IMR-90 (cell line): ENCODE data around the gene KRT27. TPM values are rescaled to one million over a fixed set of nuclear protein-coding genes. Genes with fewer than 3 reads are reported as not detected.
A peak's percentile ranks its signal among the peaks of the same experiment; 100 is the strongest.

Source experiments
- ATAC-seq: fragments of 200-7000 bp; cut with Tn5 transposase; 2 replicates; pipeline ENCODE4 v1.9.1; 2020; ENCODE audit warnings: low read depth, mild to moderate bottlenecking, moderate library complexity
- BruUV-seq: library from RNA; stranded (reverse); fragments of 400-500 nt; replicated peaks from 2 replicates; lab custom pipeline; 2021; lab: Mats Ljungman, UMichigan
- CTCF ChIA-PET: fragments of 300-600 bp; formaldehyde crosslinking; extraction: SDS; loops from one replicate; lab custom pipeline; 2021; ENCODE audit warnings: antibody characterized with exemption; lab: Yijun Ruan, JAX
- POLR2A ChIA-PET: fragments of 300-600 bp; sonication (Branson Sonifier 250); formaldehyde crosslinking; loops from one replicate; lab custom pipeline; 2022; ENCODE audit warnings: antibody characterized with exemption; ENCODE audit not compliant: unreplicated experiment; lab: Charles Lee
- DNase-seq: peaks from one replicate; pipeline ENCODE4 v3.0.0; 2013
- H2AFZ ChIP-seq: replicated peaks from 2 replicates; pipeline ENCODE3; 2013; ENCODE audit warnings: low read length, mild to moderate bottlenecking; ENCODE audit not compliant: poor library complexity
- H2AK5ac ChIP-seq: 2 replicates; pipeline ENCODE4 v1.6.1; 2013; ENCODE audit warnings: low read depth, low read length, inconsistent platforms
- H2AK9ac ChIP-seq: replicated peaks from 2 replicates; pipeline ENCODE3; 2013; ENCODE audit warnings: mild to moderate bottlenecking, low read depth, low read length, moderate library complexity; ENCODE audit not compliant: poor library complexity
- H2BK120ac ChIP-seq: 2 replicates; pipeline ENCODE4 v1.6.1; 2013; ENCODE audit warnings: low read depth, low read length, inconsistent platforms
- H2BK15ac ChIP-seq: 3 replicates; pipeline ENCODE4 v1.6.1; 2013; ENCODE audit warnings: low read depth, low read length, inconsistent platforms
- H2BK20ac ChIP-seq: 2 replicates; pipeline ENCODE4 v1.6.1; 2013; ENCODE audit warnings: low read depth, mild to moderate bottlenecking, inconsistent platforms, low read length, moderate library complexity
- H2BK5ac ChIP-seq: 2 replicates; pipeline ENCODE4 v1.6.1; 2013; ENCODE audit warnings: mild to moderate bottlenecking, low read depth, low read length, inconsistent platforms; ENCODE audit not compliant: poor library complexity, severe bottlenecking
- H3K14ac ChIP-seq: replicated peaks from 2 replicates; pipeline ENCODE4 v1.6.1; 2013; ENCODE audit warnings: low read depth, low read length, inconsistent platforms
- H3K18ac ChIP-seq: 2 replicates; pipeline ENCODE4 v1.6.1; 2013; ENCODE audit warnings: low read depth, low read length, control low read depth
- H3K23ac ChIP-seq: 2 replicates; pipeline ENCODE4 v1.6.1; 2013; ENCODE audit warnings: low read depth, low read length, inconsistent platforms
- H3K27ac ChIP-seq: 2 replicates; pipeline ENCODE4 v1.5.1; 2013; ENCODE audit warnings: mild to moderate bottlenecking, control low read depth, low read length; ENCODE audit not compliant: insufficient read depth
- H3K27me3 ChIP-seq: 2 replicates; pipeline ENCODE4 v1.6.1; 2013; ENCODE audit warnings: low read length; ENCODE audit not compliant: control insufficient read depth, insufficient read depth
- H3K36me3 ChIP-seq: 2 replicates; pipeline ENCODE4 v1.6.1; 2013; ENCODE audit warnings: low read length, mixed read lengths; ENCODE audit not compliant: control insufficient read depth, insufficient read depth
- H3K4ac ChIP-seq: 2 replicates; pipeline ENCODE4 v1.6.1; 2013; ENCODE audit warnings: low read depth, low read length, inconsistent platforms
- H3K4me1 ChIP-seq: 2 replicates; pipeline ENCODE4 v1.6.1; 2013; ENCODE audit warnings: low read length, mixed read lengths; ENCODE audit not compliant: control insufficient read depth, insufficient read depth
- H3K4me2 ChIP-seq: 2 replicates; pipeline ENCODE4 v1.6.1; 2013; ENCODE audit warnings: low read depth, mild to moderate bottlenecking, control low read depth, low read length, moderate library complexity
- H3K4me3 ChIP-seq: 2 replicates; pipeline ENCODE4 v1.5.1; 2013; ENCODE audit warnings: low read depth, mild to moderate bottlenecking, control low read depth, low read length, moderate library complexity; ENCODE audit not compliant: insufficient read depth
- H3K56ac ChIP-seq: 2 replicates; pipeline ENCODE4 v1.6.1; 2013; ENCODE audit warnings: low read length, inconsistent platforms; ENCODE audit not compliant: insufficient read depth; ENCODE audit errors: extremely low read depth
- H3K79me1 ChIP-seq, 2 experiments: 2 replicates each; pipeline ENCODE4 v1.6.1; 2013; ENCODE audit warnings: low read length in 2 of 2, inconsistent platforms in 1 of 2, low read depth in 1 of 2
- H3K9ac ChIP-seq: 2 replicates; pipeline ENCODE4 v1.6.1; 2013; ENCODE audit warnings: low read depth, low read length, control low read depth
- H3K9me1 ChIP-seq: 2 replicates; pipeline ENCODE4 v1.6.1; 2013; ENCODE audit warnings: low read length, inconsistent platforms; ENCODE audit not compliant: insufficient read depth
- H3K9me3 ChIP-seq: 2 replicates; pipeline ENCODE4 v1.6.1; 2013; ENCODE audit warnings: low read length; ENCODE audit not compliant: control insufficient read depth, insufficient read depth
- H4K20me1 ChIP-seq: 2 replicates; pipeline ENCODE4 v1.6.1; 2013; ENCODE audit warnings: low read length, inconsistent platforms; ENCODE audit not compliant: insufficient read depth
- H4K5ac ChIP-seq: 2 replicates; pipeline ENCODE4 v1.6.1; 2013; ENCODE audit warnings: mild to moderate bottlenecking, low read depth, low read length, control low read depth
- H4K8ac ChIP-seq, 2 experiments: 2 replicates each; pipeline ENCODE4 v1.6.1; 2013; ENCODE audit warnings: low read depth in 2 of 2, low read length in 2 of 2, control low read depth in 1 of 2, inconsistent platforms in 1 of 2
- H4K91ac ChIP-seq: 2 replicates; pipeline ENCODE4 v1.6.1; 2013; ENCODE audit warnings: low read depth, low read length, inconsistent platforms; ENCODE audit not compliant: insufficient read depth
- BHLHE40 ChIP-seq: fragments of 150-350 bp; IDR thresholded peaks from 2 replicates; pipeline ENCODE4 v1.6.1; 2016; ENCODE audit warnings: mild to moderate bottlenecking, low read depth, low read length
- CEBPB ChIP-seq: IDR thresholded peaks from 2 replicates; pipeline ENCODE4 v1.6.1; 2012; ENCODE audit warnings: low read depth, low read length, improper control_type of control experiment
- ELK1 ChIP-seq: fragments of 150-350 bp; IDR thresholded peaks from 2 replicates; pipeline ENCODE4 v1.6.1; 2016; ENCODE audit warnings: low read depth, mild to moderate bottlenecking, low read length, moderate library complexity, borderline replicate concordance
- MAFK ChIP-seq: IDR thresholded peaks from 2 replicates; pipeline ENCODE4 v1.6.1; 2012; ENCODE audit warnings: low read depth, low read length, improper control_type of control experiment
- RAD21 ChIP-seq: IDR thresholded peaks from 2 replicates; pipeline ENCODE4 v1.6.1; 2012; ENCODE audit warnings: low read length, improper control_type of control experiment
- SMC3 ChIP-seq: fragments of 150-350 bp; IDR thresholded peaks from 2 replicates; pipeline ENCODE4 v1.6.1; 2016; ENCODE audit warnings: low read depth, mild to moderate bottlenecking, antibody characterized with exemption, low read length, moderate library complexity
- WGBS, 2 experiments: methylation state at CpG; one replicate each; pipeline versions ENCODE4 v1.1.5 to v1.1.7; 2013; ENCODE audit warnings: missing lambda C conversion rate in 2 of 2; ENCODE audit not compliant: insufficient read length in 1 of 2; ENCODE audit errors: extremely low coverage in 2 of 2; 5-methylcytosine and 5-hydroxymethylcytosine counted together
- dilution Hi-C: fragments of 300-500 bp; cut with HindIII; formaldehyde crosslinking; loops from one replicate; pipeline ENCODE4 v1.14.3; 2018; ENCODE audit warnings: low sequenced_read_pairs; ENCODE audit not compliant: unreplicated experiment
- in situ Hi-C: fragments of 300-500 bp; cut with MboI; formaldehyde crosslinking; loops from 3 replicates; pipeline ENCODE4 v1.14.3; 2019; ENCODE audit warnings: low sequenced_read_pairs, inconsistent platforms, mixed read lengths
- intact Hi-C: fragments of 100-400 bp; cut with micrococcal nuclease; formaldehyde crosslinking; loops from 2 replicates; pipeline ENCODE4 v1.10.0; 2022
- polyA plus RNA-seq, 3 experiments: library from polyadenylated mRNA; depleted of rRNA; stranded (reverse); fragments of >200 nt; gene quantifications; 2 replicates each; pipeline ENCODE4 v1.2.3, GENCODE V29; 2012; ENCODE audit warnings: low replicate concordance in 1 of 3
- total RNA-seq: library from RNA; depleted of rRNA; stranded (reverse); fragments of >200 nt; gene quantifications from 2 replicates; pipeline ENCODE4 v1.2.3, GENCODE V29; 2012
- TF ChIP-seq, protein P1 (sequence below): conservative IDR thresholded peaks from 2 replicates; pipeline ENCODE4 v1.5.1; 2012; ENCODE audit warnings: mild to moderate bottlenecking, low read depth, low read length, improper control_type of control experiment

The KRT27 gene
- total and polyA plus RNA-seq, 2 of the 4 experiments (the other 2 are of a cell fraction): not detected

GRCh38 chr17:40730970-40731369 is 51.4 kb downstream of the KRT27 start:
- Histone ChIP-seq H4K20me1 (no peaks in the 10 kb centered on the region), H3K27ac (no peak overlapping the region), H2BK15ac (no peak overlapping the region), H3K9me1 (no peaks in the 10 kb centered on the region), H3K23ac (no peak overlapping the region), H3K9me3 (no peaks in the 10 kb centered on the region), H2AK9ac (no peak overlapping the region), H3K79me1 (no peaks in the 10 kb centered on the region), H2AFZ (no peak overlapping the region), H4K5ac (no peak overlapping the region), H3K36me3 (no peaks in the 10 kb centered on the region), H3K18ac (no peak overlapping the region), H2AK5ac (no peak overlapping the region), H3K4me2 (no peak overlapping the region), H3K9ac (no peak overlapping the region), H2BK5ac (no peak overlapping the region), H3K27me3 (peaks cover 28% of the 10 kb centered on the region), H2BK20ac (no peak overlapping the region), H3K4me3 (no peak overlapping the region), H3K4ac (no peak overlapping the region), H3K56ac (no peak overlapping the region), H2BK120ac (no peak overlapping the region), H4K8ac (no peak overlapping the region), H4K91ac (no peak overlapping the region), H3K4me1 (no peaks in the 10 kb centered on the region), H3K14ac (no peak overlapping the region)
- DNase-seq (no peak), ATAC-seq (no peak)
- WGBS, 2 experiments: no CpG with 5 or more reads among the region's 1 CpG
- in situ Hi-C loops: no loop called here
- intact Hi-C loops: no loop called here
- CTCF ChIA-PET: interaction anchor here (1.0 kb wide), 2 partner anchors 8 to 9 kb away, joined by 3 to 5 read pairs; no protein-coding TSS in a partner anchor
- dilution Hi-C loops: no loop called here
- TF ChIP-seq BHLHE40 (no peak), SMC3 (no peak), RAD21 (no peak), ELK1 (no peak), MAFK (peak; percentile 71), CEBPB (no peak)
- TF ChIP-seq, protein P1, sequence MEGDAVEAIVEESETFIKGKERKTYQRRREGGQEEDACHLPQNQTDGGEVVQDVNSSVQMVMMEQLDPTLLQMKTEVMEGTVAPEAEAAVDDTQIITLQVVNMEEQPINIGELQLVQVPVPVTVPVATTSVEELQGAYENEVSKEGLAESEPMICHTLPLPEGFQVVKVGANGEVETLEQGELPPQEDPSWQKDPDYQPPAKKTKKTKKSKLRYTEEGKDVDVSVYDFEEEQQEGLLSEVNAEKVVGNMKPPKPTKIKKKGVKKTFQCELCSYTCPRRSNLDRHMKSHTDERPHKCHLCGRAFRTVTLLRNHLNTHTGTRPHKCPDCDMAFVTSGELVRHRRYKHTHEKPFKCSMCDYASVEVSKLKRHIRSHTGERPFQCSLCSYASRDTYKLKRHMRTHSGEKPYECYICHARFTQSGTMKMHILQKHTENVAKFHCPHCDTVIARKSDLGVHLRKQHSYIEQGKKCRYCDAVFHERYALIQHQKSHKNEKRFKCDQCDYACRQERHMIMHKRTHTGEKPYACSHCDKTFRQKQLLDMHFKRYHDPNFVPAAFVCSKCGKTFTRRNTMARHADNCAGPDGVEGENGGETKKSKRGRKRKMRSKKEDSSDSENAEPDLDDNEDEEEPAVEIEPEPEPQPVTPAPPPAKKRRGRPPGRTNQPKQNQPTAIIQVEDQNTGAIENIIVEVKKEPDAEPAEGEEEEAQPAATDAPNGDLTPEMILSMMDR: no peak
- POLR2A ChIA-PET: no interaction called here
- no TSS peak for BruUV-seq
